Thyroid gland (tissue), 4 donors: ENCODE data around the gene MOB3A.

ENCODE experiments used
- CTCF ChIP-seq, 6 experiments: fragments of 200-600 bp in 3 of 6; fragments of 450-650 bp in 3 of 6; sonication (generic) in 3 of 6; IDR thresholded peaks; one replicate each; pipeline ENCODE4 v1.5.1; 2016 to 2019; ENCODE audit warnings: antibody characterized with exemption in 6 of 6, mild to moderate bottlenecking in 2 of 6, inconsistent platforms in 1 of 6, moderate library complexity in 1 of 6
- POLR2A ChIP-seq, 2 donors: fragments of 450-650 bp; IDR thresholded peaks; one replicate each; pipeline ENCODE4 v1.6.1; 2017; ENCODE audit warnings: antibody characterized with exemption in 2 of 2, mild to moderate bottlenecking in 2 of 2, moderate library complexity in 1 of 2

GRCh38 chr19:2077833-2078619 is 18.1 kb downstream of the MOB3A start:
- TF ChIP-seq CTCF (IDR thresholded peaks at IDR 0.05), result no peak
- no peak for TF ChIP-seq POLR2A (IDR thresholded peaks at IDR 0.05)
